Neuronal stem cell (in vitro differentiated cells): ENCODE results near the gene ATP5F1E.

Experiments
- DNase-seq: peaks from one replicate; pipeline ENCODE4 v3.0.0-alpha.2; 2013; ENCODE audit warnings: low spot score
- H2AFZ ChIP-seq: one replicate; pipeline ENCODE4 v1.6.1; 2013; ENCODE audit warnings: mild to moderate bottlenecking, low read length, inconsistent platforms
- H2AK5ac ChIP-seq: 2 replicates; pipeline ENCODE4 v1.6.1; 2013; ENCODE audit warnings: low read depth, mild to moderate bottlenecking, inconsistent platforms, low read length, moderate library complexity, mixed read lengths
- H2BK120ac ChIP-seq: 2 replicates; pipeline ENCODE4 v1.6.1; 2013; ENCODE audit warnings: low read depth, mild to moderate bottlenecking, inconsistent platforms, low read length, moderate library complexity, mixed read lengths
- H2BK12ac ChIP-seq: one replicate; pipeline ENCODE4 v1.6.1; 2013; ENCODE audit warnings: low read length, inconsistent platforms
- H2BK15ac ChIP-seq: 2 replicates; pipeline ENCODE4 v1.6.1; 2013; ENCODE audit warnings: mild to moderate bottlenecking, low read length, inconsistent platforms, mixed read lengths
- H2BK5ac ChIP-seq: one replicate; pipeline ENCODE4 v1.6.1; 2013; ENCODE audit warnings: inconsistent platforms, mild to moderate bottlenecking, low read length, moderate library complexity
- H3K14ac ChIP-seq: one replicate; pipeline ENCODE4 v1.6.1; 2013; ENCODE audit warnings: low read length, inconsistent platforms
- H3K18ac ChIP-seq: 2 replicates; pipeline ENCODE4 v1.6.1; 2013; ENCODE audit warnings: low read length, inconsistent platforms
- H3K23ac ChIP-seq: 2 replicates; pipeline ENCODE4 v1.6.1; 2013; ENCODE audit warnings: low read depth, mild to moderate bottlenecking, mixed read lengths, low read length, inconsistent platforms; ENCODE audit not compliant: poor library complexity
- H3K27ac ChIP-seq: replicated peaks from 3 replicates; pipeline ENCODE4 v1.5.1; 2013; ENCODE audit warnings: low read length, inconsistent platforms
- H3K27me3 ChIP-seq, 3 experiments: 2 replicates each; pipeline ENCODE4 v1.6.1; 2013; ENCODE audit warnings: low read length in 3 of 3, mild to moderate bottlenecking in 2 of 3, inconsistent platforms in 1 of 3, low read depth in 1 of 3, mixed read lengths in 1 of 3, moderate library complexity in 1 of 3; ENCODE audit not compliant: control insufficient read depth in 3 of 3, insufficient read depth in 3 of 3
- H3K36me3 ChIP-seq, 2 donors: replicated peaks in 1 of 2; 2 replicates each; pipeline ENCODE4 v1.6.1; 2013; ENCODE audit warnings: low read length in 2 of 2; ENCODE audit not compliant: control insufficient read depth in 2 of 2, insufficient read depth in 2 of 2
- H3K4ac ChIP-seq: 2 replicates; pipeline ENCODE4 v1.6.1; 2013; ENCODE audit warnings: inconsistent platforms, mild to moderate bottlenecking, low read length, moderate library complexity
- H3K4me1 ChIP-seq, 2 donors: 1 replicate in 1 of 2; 2 replicates in 1 of 2; pipeline ENCODE4 v1.6.1; 2013; ENCODE audit warnings: low read length in 2 of 2, low read depth in 1 of 2; ENCODE audit not compliant: control insufficient read depth in 2 of 2, insufficient read depth in 1 of 2
- H3K4me2 ChIP-seq: one replicate; pipeline ENCODE4 v1.6.1; 2013; ENCODE audit warnings: mild to moderate bottlenecking, low read length, inconsistent platforms; ENCODE audit not compliant: insufficient read depth, poor library complexity, severe bottlenecking
- H3K4me3 ChIP-seq, 2 donors: 2 replicates each; pipeline ENCODE4 v1.5.1; 2013; ENCODE audit warnings: low read length in 2 of 2, mild to moderate bottlenecking in 2 of 2, inconsistent platforms in 1 of 2, moderate library complexity in 1 of 2
- H3K79me1 ChIP-seq: one replicate; pipeline ENCODE4 v1.6.1; 2013; ENCODE audit warnings: low read depth, mild to moderate bottlenecking, inconsistent platforms, low read length, moderate library complexity
- H3K9ac ChIP-seq: one replicate; pipeline ENCODE4 v1.6.1; 2013; ENCODE audit warnings: mild to moderate bottlenecking, low read depth, low read length, inconsistent platforms; ENCODE audit not compliant: poor library complexity
- H3K9me3 ChIP-seq, 2 donors: replicated peaks in 1 of 2; 2 replicates each; pipeline versions ENCODE3 to v1.6.1; 2013; ENCODE audit warnings: low read length in 2 of 2, mild to moderate bottlenecking in 2 of 2, inconsistent platforms in 1 of 2, low read depth in 1 of 2, mixed read lengths in 1 of 2, moderate library complexity in 1 of 2; ENCODE audit not compliant: control insufficient read depth in 2 of 2, insufficient read depth in 1 of 2
- H4K8ac ChIP-seq: one replicate; pipeline ENCODE4 v1.6.1; 2013; ENCODE audit warnings: low read depth, mild to moderate bottlenecking, inconsistent platforms, low read length, moderate library complexity
- H4K91ac ChIP-seq: one replicate; pipeline ENCODE4 v1.6.1; 2013; ENCODE audit warnings: low read length, low read depth, mild to moderate bottlenecking, inconsistent platforms; ENCODE audit not compliant: poor library complexity
- WGBS, 2 donors: extraction: QIAGEN DNeasy Blood & Tissue Kit; methylation state at CpG; one replicate each; pipeline ENCODE4 v1.1.7; 2013; ENCODE audit warnings: missing lambda C conversion rate in 2 of 2, mixed read lengths in 1 of 2; ENCODE audit not compliant: insufficient read length in 2 of 2, insufficient replicate concordance in 1 of 2; ENCODE audit errors: extremely low coverage in 2 of 2; 5-methylcytosine and 5-hydroxymethylcytosine counted together

ATP5F1E gene

DNA sequence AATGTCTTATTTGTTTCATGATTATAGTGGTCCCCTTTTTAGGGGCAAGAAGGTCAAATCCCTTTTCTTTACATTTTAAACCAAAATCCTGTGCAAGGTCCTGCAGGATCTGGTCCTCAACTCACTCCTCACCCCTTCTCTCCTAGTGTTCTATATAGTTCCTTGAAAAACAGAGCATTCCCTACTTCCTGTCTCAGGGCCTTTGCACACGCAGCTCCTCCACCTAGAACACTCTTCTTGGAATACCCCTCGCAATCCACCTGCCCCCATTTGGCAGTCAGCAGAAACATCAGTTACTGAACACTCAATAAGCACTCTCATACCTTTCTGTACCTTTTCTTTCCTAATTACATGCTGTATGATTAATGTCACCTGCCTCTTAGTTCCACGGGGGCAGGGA is 3.2 kb upstream of the ATP5F1E start:
- Histone ChIP-seq H2BK5ac (no peak overlapping the region), H3K9ac (no peak overlapping the region), H2BK120ac (no peak overlapping the region), H4K91ac (no peak overlapping the region), H3K9me3 (peaks cover 0 to 4% of the 10 kb centered on the region in 2 donors), H3K14ac (no peak overlapping the region), H3K79me1 (peaks cover 4% of the 10 kb centered on the region), H2BK15ac (no peak overlapping the region), H3K4ac (no peak overlapping the region), H3K4me3 (no peak overlapping the region), H3K4me2 (no peak overlapping the region), H3K4me1 (peaks cover 4 to 24% of the 10 kb centered on the region in 2 donors), H3K36me3 (peaks cover 11 to 57% of the 10 kb centered on the region in 2 donors), H2BK12ac (no peak overlapping the region), H3K18ac (no peak overlapping the region), H3K27ac (no peak overlapping the region), H2AFZ (no peak overlapping the region), H3K23ac (no peak overlapping the region), H4K8ac (no peak overlapping the region), H2AK5ac (no peak overlapping the region), H3K27me3 (no peaks in the 10 kb centered on the region)
- no peak for DNase-seq
- no CpG with 5 or more reads among the region's 3 CpGs for WGBS, 2 donors

DNA sequence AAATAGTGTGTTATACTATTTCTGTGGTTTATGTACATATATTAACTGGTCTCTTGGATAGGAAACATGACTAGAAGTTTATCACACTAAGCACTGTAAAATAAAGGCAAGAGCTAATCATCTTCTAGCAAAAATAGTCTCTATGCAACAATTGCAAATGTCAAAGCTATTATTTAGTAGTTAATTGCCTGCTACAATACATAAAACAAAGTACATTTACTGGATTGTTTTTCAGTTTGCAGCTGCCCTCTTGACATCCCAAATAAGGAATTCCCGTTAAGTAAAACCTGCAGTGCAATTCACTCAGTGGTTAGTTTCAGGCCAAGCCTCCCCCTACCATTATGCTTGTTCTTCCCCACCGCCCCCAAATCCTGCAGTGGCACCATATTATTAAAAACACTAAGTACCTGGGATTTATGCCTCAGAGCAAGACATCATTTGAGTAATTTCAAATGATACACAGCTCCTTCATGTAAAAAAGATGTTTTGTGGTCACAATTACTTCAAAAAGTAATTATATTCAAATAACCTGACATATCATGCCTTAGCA is 1.6 kb upstream of the ATP5F1E start:
- Histone ChIP-seq H3K4me2 (no peak overlapping the region), H3K36me3 (peaks cover 17 to 69% of the 10 kb centered on the region in 2 donors), H3K4me1 (peaks cover 4 to 41% of the 10 kb centered on the region in 2 donors), H2BK15ac (no peak overlapping the region), H3K9ac (no peak overlapping the region), H4K8ac (no peak overlapping the region), H3K9me3 (no peaks in the 10 kb centered on the region), H3K4me3 (no peak overlapping the region), H3K79me1 (peaks cover 4% of the 10 kb centered on the region), H2BK12ac (no peak overlapping the region), H2BK5ac (no peak overlapping the region), H3K14ac (no peak overlapping the region), H3K27ac (no peak overlapping the region), H3K23ac (no peak overlapping the region), H2AFZ (no peak overlapping the region), H2AK5ac (no peak overlapping the region), H3K27me3 (no peaks in the 10 kb centered on the region), H3K18ac (no peak overlapping the region), H4K91ac (no peak overlapping the region), H2BK120ac (no peak overlapping the region), H3K4ac (no peak overlapping the region)
- DNase-seq = no peak
- no CpG with 5 or more reads among the region's 2 CpGs for WGBS, 2 donors

DNA sequence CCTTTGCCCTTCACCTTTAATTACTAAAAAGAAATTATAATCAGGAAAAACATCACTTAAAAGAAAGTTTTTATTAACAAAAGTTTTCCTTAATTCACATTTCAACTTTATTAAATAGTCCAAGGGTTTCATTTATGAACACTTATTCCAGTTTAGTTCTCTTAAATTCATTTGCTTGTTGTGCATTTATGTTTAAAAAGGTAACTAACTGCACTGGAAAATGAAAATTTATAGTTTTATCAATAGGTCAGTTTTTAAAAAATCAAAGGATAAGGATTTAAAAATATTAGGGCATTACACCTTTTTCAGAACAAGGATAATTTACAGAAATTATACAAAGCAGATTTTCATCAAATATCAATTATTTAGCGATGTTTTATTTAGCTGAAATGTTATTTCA is 958 bp upstream of the ATP5F1E start:
- H3K9ac ChIP-seq = no peak overlapping the region
- no peak overlapping the region for H2BK5ac ChIP-seq
- H2BK15ac ChIP-seq = no peak overlapping the region
- no peak overlapping the region for H2BK12ac ChIP-seq
- H4K91ac ChIP-seq = no peak overlapping the region
- peaks cover 17 to 73% of the 10 kb centered on the region in 2 donors for H3K36me3 ChIP-seq
- no peak overlapping the region for H3K23ac ChIP-seq
- H3K14ac ChIP-seq = no peak overlapping the region
- H2AFZ ChIP-seq = peak overlapping the region; percentile 92
- H3K27ac ChIP-seq = no peak overlapping the region
- no peak overlapping the region for H4K8ac ChIP-seq
- H3K4me3 ChIP-seq = peak overlapping the region in 1 of 2 donors; percentile 81
- no peaks in the 10 kb centered on the region for H3K27me3 ChIP-seq
- peaks cover 4 to 43% of the 10 kb centered on the region in 2 donors for H3K4me1 ChIP-seq
- H3K18ac ChIP-seq = no peak overlapping the region
- no peak overlapping the region for H3K4ac ChIP-seq
- no peaks in the 10 kb centered on the region for H3K9me3 ChIP-seq
- WGBS, 2 donors = no CpG with 5 or more reads among the region's 1 CpG
- H2AK5ac ChIP-seq = no peak overlapping the region
- peaks cover 4% of the 10 kb centered on the region for H3K79me1 ChIP-seq
- no peak for DNase-seq
- H3K4me2 ChIP-seq = no peak overlapping the region
- no peak overlapping the region for H2BK120ac ChIP-seq

DNA sequence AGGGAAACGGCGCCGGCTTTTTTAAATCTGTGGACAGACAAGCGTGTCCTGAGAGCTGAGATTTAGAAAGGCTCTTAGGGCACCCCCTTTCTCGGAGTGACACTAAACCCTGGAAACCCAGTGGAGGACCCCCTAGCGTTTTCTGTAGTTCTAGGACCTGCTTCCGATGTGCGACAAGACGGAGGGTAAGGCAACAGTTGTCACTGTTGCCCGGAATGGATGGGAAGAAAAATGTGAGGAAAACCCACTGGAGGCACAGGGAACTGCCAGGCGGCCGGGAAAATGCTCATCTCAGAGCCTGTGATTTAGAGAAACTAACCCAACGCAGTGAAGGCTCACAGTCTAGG is 551 bp upstream of the ATP5F1E start:
- H3K9ac ChIP-seq = peak overlapping the region; percentile 47
- H3K23ac ChIP-seq = no peak overlapping the region
- H2BK15ac ChIP-seq = no peak overlapping the region
- no peak overlapping the region for H3K4ac ChIP-seq
- no peak overlapping the region for H3K18ac ChIP-seq
- no peak overlapping the region for H4K91ac ChIP-seq
- H3K4me1 ChIP-seq = peaks cover 4 to 45% of the 10 kb centered on the region in 2 donors
- no peak overlapping the region for H4K8ac ChIP-seq
- peaks cover 17 to 73% of the 10 kb centered on the region in 2 donors for H3K36me3 ChIP-seq
- H2BK12ac ChIP-seq = no peak overlapping the region
- H2AK5ac ChIP-seq = no peak overlapping the region
- H2AFZ ChIP-seq = peak overlapping the region; percentile 92
- H3K27me3 ChIP-seq = no peaks in the 10 kb centered on the region
- H2BK120ac ChIP-seq = no peak overlapping the region
- H3K79me1 ChIP-seq = peaks cover 4% of the 10 kb centered on the region
- H3K14ac ChIP-seq = no peak overlapping the region
- H3K4me2 ChIP-seq = peak overlapping the region; percentile 90
- DNase-seq = no peak
- no CpG with 5 or more reads among the region's 13 CpGs for WGBS, 2 donors
- peak overlapping the region; percentile 59 for H3K27ac ChIP-seq
- H2BK5ac ChIP-seq = no peak overlapping the region
- H3K9me3 ChIP-seq = no peaks in the 10 kb centered on the region
- H3K4me3 ChIP-seq = peak overlapping the region; percentile 72 to 81
